Activated T-helper 9 cell treated with anti-CD3 and anti-CD28 coated beads, Interleukin-2, amount 50 U/mL, for 16 hours (primary cell): ENCODE data around the gene CLCN3.
"Not testable (repeated sequence)": the region's sequence is repeated elsewhere in the genome, so short reads cannot be mapped to it uniquely, and the experiment has no call there.

Experiments used
- DNase-seq: peaks from one replicate; pipeline ENCODE4 v3.0.0-alpha.2; 2020; ENCODE audit warnings: low read depth

The CLCN3 gene

DNA sequence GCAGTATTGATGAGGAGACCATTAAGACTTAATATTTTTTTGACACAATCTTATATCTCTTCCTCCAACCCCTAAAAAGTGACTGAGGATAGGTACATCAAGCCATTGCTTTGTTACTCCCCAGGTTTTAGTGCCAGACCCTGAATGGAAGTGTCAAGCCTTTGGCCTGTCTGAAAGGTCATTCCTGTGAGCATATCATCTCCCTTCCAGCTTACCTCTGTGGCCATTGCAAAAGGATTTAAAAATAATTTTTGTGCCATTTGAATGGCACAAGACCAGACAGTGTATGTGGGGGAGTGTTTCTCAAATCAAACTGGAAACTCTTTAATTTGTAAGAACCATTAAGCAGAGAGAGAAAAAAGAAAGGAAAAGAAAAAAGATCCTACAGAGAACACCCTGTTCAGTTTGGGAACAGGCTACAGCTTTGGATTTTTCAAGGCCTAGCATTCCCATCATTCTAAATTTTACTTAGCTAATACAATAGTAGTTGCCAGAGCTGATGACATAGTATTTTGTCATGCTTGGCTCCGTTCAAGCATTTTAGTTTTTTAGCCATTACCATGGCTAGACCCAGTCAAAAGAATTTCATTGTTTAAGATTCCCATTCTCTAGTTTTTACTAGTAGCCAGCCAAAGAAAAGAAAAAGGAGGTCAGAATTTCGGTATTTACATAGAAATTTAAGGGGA lies 87.7 kb downstream of the CLCN3 start:
- no peak for DNase-seq

GRCh38 chr4:169715826-169716225 lies 95.4 kb downstream of the CLCN3 start:
- no peak for DNase-seq

GRCh38 chr4:169716677-169717076 lies 96.3 kb downstream of the CLCN3 start:
- DNase-seq = no peak

DNA sequence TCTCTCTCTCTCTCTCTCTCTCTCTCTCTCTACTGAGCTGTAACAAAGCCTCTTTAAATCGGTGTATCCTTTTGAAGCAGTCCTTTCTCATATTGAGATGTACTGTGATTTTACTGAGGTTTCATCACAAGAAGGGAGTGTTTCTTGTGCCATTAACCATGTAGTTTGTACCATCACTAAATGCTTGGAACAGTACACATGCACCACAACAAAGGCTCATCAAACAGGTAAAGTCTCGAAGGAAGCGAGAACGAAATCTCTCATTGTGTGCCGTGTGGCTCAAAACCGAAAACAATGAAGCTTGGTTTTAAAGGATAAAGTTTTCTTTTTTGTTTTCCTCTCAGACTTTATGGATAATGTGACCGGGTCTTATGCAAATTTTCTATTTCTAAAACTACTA lies 100.2 kb downstream of the CLCN3 start:
- DNase-seq = no peak

GRCh38 chr4:169723207-169723965 lies 103.0 kb downstream of the CLCN3 start:
- DNase-seq = no peak

DNA sequence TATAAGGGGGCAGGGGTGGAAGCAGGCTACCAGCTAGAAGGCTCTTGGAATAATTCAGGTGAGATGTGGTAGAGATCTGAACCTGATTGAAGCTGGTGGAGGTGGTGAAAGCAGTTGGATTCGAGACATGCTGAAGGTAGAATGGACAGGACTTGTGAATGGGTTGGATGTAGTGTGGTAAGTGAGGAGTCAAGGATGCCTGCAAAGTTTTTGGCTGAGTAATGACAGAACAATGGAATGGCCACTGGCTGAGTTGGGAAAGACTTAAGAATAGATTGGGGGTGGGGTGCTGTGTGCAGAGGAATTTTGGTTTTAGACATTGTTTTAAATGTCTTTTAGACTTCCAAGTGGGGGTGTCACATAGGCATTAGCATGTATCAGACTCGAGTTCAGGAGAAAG lies 103.9 kb downstream of the CLCN3 start:
- no peak for DNase-seq

GRCh38 chr4:169727616-169728015 lies 107.2 kb downstream of the CLCN3 start:
- no peak for DNase-seq

DNA sequence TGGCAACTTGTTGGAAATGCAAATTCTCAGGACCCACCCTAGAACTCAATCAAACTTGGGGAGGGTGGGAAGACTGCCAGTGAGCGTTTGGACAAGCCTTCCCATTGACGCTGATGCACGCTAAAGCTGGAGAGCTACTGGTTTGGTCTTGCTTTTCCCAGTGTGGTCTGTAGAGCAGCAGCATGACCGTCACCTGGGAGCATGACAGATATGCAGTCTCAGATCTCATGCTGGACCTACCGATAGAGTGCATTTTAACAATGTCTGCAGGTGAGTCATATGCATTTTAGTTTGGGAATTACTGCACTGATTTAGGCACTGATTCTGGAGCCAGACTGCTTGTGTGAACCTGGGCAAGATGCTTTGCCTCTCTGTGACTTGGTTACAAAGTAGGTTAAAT lies 110.2 kb downstream of the CLCN3 start:
- DNase-seq = no peak

- DNase-seq = not testable (repeated sequence)
These were observed 118.2 kb downstream of the CLCN3 start for GRCh38 chr4:169738604-169739003.

- no peak for DNase-seq
These were observed 121.2 kb downstream of the CLCN3 start for GRCh38 chr4:169741569-169741968.

DNA sequence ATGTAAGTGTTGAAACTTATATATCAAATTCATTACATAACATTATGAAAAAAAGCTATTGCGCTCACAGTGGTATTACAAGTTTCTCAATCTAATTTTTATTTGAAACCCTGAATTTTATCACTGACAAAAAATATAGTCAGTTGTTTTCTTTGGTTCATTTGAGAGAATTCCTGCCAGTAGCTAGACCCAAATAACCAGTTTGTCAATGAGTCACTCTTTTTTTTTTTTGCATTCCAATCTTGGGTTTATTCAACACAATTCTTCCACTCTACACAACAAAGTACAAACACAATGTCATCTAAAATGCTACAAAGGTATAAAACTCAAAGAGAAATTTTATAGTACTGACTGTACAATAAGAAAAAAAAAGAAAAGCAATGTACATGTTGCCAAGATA lies 124.2 kb downstream of the CLCN3 start:
- no peak for DNase-seq

- no peak for DNase-seq
These were observed 124.9 kb downstream of the CLCN3 start for GRCh38 chr4:169745291-169745690.

DNA sequence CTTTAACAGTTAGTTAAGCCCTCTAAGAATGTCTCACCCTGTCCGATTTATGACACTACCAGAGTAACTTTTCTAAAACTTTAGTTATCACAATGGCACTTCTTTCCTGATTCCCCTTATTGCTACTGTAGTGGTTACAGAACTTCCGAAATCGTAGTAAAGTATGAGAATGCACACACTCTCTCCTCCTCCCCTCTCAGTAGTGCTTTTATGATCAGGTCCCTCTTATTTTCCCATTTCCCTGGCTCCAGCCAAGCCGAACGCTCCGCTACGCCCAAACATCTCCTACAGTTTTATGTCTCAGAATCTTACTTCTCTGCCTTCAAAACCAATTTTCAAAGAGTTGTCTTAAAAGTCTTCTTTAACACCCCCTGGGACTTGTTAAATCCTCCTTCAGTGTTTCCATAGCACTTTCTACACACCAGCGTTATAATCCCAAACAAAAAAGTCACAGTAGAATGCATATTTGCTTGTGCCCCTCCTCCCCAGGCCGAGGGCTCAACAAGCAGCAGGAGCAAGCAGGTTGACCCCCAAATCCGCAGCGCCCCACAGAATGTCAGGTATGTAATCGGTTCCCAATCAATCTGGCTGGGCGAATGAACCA lies 136.7 kb downstream of the CLCN3 start:
- DNase-seq = no peak

DNA sequence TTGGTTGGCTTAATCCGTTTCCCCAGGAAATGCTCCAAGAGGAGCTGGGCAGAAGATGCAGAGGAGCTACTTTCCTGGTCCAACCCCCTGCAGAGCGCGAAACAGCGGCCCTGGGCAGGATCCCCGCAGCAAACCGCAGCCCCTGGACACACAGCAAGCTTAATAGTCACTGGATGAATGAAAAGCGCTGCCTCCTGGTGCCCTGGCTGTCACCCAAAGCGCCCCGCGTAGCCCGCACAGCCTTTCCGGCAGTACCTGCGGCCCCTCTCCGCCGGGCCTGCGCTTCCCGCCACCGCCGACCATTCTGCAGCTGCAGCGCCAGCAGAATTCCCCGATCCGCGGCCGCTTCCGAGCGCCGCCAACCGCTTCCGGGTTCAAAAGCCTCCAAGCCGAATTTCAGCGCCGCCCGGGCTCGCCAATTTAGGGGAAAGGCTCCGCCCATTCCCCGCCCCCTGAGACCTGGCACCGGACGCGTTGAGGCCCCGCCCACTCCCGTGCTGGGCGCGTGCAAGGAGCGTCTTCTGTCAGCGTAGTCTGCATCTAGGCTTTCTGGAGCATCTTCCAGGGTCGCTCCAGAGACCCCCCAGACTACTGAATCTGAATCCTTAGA lies 137.3 kb downstream of the CLCN3 start, which contains the start of gene HPF1:
HPF1 (minus strand) TSS at position 370 of the 610 bp plus-strand sequence; CDS start at position 303, 67 bp downstream.
- DNase-seq = peak; percentile 92

- DNase-seq = no peak
These were observed 138.1 kb downstream of the CLCN3 start for GRCh38 chr4:169758401-169758962.

DNA sequence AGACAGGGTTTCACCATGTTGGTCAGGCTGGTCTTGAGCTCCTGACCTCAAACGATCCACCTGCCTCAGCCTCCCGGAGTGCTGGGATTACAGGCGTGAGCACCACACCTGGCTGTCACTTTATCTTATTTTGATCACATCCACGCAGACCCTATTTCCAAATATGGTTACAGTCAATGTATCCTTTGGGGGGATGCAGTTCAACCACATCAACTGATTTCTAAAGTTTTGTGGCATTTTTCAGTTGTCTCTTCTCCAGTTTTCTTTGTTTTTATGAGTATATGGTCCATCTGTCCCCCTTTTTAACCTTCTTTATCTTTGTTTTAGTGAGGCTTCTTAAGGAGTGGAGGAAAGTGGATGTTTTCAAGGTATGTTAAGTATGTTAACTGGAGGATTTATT lies 141.5 kb downstream of the CLCN3 start:
- DNase-seq = no peak

GRCh38 chr4:169765835-169766234 lies 145.5 kb downstream of the CLCN3 start:
- no peak for DNase-seq

DNA sequence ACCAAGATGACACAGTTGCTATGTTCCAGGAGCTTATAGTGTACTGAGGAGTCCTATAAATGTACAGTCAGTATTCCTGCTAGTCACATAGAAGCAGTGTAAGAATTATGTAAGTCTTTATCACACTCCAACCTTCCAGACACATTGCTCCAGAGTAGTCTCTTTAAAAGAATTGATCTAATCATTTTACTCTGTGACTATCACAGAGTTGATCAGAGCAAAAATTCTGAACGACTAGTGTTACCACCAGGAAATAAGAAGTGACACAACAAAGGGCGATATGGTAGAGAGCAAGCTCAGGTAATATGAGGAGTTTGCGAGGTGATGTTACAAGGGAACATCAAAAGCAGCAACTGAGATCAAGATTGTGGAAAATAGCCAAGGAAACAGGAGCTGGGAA lies 146.4 kb downstream of the CLCN3 start:
- DNase-seq = no peak

DNA sequence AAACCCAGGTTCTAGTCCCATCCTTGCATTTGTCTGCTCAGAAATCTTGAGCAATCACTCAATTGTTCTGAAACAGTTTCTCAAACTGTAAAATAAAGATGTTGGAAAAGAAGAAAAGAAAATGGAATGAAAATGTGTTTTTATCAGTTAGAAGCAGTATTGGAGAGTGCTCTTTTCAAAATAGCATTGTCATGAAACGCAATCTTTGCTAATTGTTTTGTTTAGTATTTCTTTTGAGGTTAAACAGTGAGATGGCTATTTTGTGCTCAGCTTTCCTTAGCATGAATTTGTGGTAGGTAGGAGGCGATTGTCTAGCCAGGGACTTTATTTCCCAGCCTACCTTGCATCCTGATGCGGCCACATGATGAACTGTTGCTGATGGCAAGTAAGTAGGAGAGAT lies 148.0 kb downstream of the CLCN3 start:
- no peak for DNase-seq

- DNase-seq = no peak
These were observed 150.0 kb downstream of the CLCN3 start for GRCh38 chr4:169770416-169770815.

- DNase-seq = not testable (repeated sequence)
These were observed 151.2 kb downstream of the CLCN3 start for GRCh38 chr4:169771556-169772080.
